GM19397 (cell line): Measurements from ENCODE around the gene LRRC45.
A peak's percentile ranks its signal among the peaks of the same experiment; 100 is the strongest.

Experiments used
- ATAC-seq: cut with Tn5 transposase; IDR thresholded peaks from one replicate; pipeline ENCODE4 v1.9.1; 2021; ENCODE audit warnings: mild to moderate bottlenecking, moderate library complexity; ENCODE audit not compliant: unreplicated experiment

Gene LRRC45

DNA sequence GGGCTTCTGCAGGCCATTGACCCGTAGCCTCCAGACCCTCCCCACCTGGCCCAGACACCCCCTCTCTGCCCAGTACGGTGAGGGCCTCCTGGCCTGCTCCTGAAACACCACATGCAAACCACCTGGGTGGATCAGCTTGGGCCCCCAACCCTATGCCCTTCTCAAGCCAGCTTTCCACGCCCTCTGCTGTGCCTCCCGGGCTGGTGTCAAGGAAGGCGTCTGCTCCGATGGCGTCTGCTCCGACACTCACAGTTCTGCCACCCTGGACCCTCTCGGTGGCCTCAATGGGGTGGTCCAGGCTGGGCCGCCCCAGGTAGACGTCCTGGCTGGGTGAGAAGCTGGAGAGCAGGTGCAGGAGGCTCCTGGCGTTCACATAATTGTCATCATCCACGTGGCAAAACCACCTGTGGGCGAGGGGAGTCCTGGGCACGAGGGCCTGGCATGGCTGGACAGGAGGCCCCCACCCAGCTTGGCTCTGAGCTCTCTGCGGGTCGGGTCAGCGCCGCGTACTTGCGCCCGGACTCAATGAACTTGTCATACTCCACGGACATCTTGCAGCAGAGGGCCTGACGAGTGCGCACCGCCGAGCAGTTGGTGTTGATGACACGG, 27.2 kb downstream of the LRRC45 start:
- no peak for ATAC-seq

DNA sequence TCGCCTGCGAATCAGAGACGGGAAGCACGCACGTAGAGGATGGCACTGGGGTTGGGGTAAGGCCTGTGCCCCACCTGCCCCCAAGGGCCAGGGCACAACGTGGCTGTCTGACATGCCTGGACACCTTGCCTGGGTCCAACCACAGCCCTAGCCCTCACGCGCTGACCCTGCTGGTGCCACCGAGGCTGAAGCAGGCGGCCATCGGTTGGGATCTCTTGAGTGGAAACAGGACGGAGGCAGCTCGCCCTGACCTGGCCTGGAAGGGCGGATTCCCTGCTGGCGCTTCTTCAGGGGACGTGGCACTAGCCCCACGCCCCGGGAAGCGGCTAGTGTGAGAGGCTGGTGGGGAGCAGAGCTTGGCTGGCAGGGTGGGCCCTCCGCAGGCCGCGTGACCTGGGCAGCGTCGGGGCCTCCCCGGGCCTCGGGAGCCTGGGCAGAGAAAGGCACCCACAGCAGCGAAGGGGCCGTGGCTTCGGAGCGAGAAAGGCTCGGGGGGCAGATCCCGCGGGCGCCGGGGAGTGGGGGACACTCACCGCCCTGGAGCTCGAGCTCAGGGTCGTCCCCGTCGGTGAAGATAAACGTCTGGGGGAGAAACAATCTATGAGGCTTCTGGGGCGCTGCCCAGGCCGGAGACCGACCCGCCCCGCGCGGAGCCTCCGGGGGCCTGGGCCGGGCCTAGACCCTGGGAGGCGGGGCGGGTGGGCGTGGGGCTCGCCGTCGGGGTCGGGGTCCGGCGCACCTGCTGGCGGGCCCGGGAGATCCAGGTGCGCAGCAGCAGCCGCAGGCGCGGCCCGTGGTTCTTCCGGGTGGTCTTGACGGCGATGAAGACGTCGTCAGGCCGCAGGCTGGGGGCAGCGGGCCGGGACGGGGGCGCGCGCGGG, 27.9 kb downstream of the LRRC45 start:
- ATAC-seq = peak; percentile 5

DNA sequence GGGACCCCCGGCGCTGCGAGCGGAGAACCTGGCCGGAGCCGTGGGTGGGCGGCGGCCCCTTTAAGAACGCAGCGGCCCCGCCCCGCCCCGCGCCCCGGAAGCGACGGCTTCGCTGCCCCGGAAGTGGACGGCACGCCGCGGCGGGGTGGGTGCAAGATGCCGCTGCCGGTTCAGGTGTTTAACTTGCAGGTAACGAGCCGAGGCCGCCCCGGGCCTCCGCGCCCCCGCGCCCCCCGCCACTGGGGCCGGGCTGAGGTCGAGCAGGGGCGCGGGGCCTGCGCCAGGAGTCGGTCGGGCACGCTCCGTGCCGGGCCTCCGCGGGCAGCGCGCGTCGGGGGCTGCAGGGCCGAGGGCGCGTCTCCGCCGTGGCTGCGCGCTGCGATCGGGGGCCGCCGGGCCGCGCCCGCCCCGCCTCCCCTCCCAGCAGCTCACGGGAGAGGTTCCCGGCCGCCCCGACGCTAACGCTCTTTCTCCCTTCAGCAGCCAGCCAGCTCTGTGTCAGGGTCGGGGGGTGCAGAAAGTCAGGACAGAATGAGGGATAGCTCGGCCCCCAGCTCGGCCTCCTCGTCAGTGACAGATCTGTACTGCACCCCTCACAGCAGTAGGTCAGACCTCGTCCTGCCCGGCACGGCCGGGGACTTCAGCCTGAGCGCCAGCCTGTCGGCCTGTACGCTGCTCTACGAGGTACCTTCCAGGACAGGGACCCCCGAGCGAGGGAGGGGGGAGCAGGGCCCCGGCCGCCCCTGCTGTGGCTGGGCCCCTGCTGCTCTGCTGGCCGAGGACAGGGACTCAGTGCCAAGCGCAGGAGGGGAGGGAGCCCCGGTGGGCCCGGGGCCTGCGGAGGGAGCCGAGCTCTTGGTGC, 28.9 kb downstream of the LRRC45 start, which contains the start of the genes GPS1 and RFNG:
Gene GPS1, plus strand, starts transcription at position 123 of the 862 bp plus-strand sequence. Its CDS starts 34 bp downstream, at position 157.
Gene RFNG, minus strand, starts transcription at position 36 of the 862 bp plus-strand sequence. CDS start 45 bp downstream, outside the sequence.
- peak; percentile 60 for ATAC-seq

DNA sequence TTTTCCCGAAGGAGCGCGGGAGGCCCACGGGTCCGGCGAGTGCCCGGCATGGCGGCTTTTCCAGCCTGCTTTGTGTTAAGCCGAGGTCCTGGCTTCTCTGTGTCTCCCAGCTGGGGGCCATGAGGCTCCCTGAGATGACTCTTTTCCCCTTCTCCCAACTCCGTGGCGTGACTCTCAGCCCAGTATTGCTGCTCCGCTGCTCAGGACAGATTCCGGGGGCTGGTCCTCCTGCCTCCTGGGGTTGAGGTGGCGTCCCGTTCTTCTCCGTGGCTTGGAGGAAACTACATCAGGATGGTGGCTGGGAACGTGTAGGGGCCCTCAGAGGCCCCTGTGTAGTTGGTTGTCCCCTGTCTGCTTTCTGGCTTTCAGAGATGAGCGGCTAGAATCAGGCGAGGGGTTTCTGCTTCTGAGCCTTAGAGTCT, 29.5 kb downstream of the LRRC45 start:
- ATAC-seq = no peak

DNA sequence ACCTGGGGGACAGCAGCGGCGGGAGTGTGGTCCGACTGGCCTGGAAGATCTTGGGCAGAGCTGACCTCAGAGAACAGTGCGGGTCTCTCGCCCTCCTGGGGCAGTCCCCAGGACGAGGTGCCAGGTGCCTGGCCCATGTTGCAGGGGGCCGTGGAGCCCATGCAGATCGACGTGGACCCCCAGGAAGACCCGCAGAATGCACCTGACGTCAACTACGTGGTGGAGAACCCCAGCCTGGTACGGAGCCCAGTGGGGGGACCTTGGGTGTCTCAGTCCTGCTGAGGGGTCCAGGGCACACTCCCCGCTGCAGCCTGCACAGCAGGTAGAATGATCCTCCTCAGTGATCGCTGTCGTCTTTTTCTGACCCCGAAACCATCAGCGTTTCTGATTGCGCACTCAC, 30.0 kb downstream of the LRRC45 start:
- no peak for ATAC-seq

DNA sequence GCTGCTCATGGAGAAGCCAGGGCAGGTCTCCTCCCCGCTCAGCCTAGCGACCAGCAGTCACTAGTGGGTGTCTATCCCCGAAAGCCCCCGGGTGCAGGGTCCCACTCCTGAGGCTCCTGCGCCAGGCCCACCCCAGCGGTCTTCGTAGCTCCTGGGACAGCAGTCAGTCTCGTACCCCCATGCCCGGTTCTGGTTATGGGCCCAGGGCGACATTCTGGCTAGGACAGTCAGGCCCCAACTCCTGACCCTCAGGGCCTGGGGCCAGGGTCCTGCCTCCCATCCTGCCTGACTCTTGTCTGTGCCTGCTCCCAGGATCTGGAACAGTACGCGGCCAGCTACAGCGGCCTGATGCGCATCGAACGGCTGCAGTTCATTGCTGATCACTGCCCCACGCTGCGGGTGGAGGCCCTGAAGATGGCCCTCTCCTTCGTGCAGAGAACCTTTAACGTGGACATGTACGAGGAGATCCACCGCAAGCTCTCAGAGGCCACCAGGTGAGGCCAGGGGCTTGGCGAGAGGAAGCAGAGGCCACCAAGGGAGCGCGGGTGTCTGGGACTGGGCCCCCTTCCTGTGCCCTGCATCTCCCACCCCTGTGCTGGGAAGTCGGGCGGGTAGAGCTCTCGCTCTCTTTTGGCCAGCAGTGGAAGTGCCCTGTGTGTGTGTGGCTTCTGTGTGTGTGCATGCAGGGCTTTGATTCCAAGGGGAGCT, 30.6 kb downstream of the LRRC45 start:
- ATAC-seq = no peak

DNA sequence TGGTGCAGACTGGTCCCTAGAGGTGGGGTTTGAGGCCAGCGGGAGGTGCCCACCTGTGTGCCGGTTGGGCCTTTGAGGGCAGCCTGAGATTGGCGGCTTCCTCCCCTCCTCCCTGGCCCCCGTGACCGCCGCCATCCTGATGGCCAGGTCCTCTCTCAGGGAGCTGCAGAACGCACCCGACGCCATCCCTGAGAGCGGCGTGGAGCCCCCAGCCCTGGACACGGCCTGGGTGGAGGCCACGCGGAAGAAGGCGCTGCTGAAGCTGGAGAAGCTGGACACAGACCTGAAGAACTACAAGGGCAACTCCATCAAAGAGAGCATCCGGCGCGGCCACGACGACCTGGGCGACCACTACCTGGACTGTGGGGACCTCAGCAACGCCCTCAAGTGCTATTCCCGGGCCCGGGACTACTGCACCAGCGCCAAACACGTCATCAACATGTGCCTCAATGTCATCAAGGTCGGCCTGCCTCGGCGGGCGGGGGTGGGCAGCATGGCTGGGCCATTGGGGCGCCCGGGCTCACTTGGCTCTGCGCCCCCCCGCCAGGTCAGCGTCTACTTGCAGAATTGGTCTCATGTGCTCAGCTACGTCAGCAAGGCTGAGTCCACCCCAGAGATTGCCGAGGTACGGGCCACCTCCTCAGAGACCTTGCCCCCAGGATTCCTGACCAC, 31.4 kb downstream of the LRRC45 start:
- ATAC-seq = no peak

DNA sequence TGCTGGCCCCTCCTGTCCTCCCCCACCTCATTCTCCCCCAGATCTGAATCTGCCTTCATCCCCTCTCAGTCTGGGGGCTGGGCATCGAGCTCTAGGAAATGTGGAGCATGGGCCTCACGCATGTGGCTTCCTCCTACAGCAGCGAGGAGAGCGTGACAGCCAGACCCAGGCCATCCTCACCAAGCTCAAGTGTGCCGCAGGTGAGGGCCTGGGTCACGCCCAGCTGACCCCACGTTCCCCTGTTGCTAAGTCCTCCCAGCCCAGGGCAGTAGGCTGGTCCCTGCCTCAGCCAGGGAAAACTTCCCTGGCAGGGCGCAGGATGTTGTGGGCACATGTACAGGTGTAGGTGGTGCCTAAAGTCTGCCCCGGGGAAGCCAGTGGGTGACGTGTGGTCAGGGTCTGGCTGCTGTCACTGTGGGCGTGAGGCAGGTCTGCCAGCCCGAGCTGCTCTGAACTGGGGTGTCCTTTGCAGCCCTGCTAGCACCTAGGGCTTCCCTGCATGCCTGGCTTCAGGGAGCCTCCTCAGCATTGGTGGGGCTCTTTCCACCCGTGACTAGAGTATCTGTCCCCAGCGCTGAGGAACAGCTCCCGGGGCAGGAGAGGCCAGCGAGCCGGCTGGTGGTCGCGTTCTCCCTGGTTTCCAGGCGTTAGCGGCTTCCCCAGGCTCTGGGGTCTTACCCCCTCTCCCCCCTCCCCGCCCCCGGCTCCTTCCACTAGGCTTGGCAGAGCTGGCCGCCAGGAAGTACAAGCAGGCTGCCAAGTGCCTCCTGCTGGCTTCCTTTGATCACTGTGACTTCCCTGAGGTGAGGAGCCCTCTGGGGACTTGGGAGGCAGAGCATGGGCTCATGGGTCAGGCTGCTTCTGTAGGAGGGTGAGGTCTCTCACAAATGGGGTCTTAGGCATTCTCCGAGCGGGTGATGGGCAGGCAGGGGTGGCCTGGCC, 32.2 kb downstream of the LRRC45 start:
- ATAC-seq = no peak

DNA sequence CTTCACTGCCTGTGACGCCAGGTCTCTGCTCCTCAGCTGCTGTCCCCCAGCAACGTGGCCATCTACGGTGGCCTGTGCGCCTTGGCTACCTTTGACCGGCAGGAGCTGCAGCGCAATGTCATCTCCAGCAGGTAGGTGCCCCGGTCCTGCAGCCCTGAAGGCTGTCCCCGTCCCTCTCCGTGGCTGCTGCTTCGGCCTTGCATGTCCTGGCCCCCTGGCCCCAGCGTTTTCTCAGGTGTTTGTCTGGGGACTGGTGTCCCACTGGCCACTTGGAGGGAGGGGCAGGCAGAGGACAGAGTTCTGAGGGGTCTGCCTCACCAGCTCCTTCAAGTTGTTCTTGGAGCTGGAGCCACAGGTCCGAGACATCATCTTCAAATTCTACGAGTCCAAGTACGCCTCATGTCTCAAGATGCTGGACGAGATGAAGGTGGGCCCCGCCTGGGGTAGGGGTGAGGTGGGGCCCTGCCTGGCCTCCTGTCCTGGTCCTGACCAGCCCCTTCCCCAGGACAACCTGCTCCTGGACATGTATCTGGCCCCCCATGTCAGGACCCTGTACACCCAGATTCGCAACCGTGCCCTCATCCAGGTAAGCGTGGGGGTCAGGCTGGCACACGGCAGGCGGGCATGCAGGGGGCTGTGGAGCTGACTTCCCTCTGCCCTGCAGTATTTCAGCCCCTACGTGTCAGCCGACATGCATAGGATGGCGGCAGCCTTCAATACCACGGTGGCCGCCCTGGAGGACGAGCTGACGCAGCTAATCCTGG, 33.0 kb downstream of the LRRC45 start:
- no peak for ATAC-seq

DNA sequence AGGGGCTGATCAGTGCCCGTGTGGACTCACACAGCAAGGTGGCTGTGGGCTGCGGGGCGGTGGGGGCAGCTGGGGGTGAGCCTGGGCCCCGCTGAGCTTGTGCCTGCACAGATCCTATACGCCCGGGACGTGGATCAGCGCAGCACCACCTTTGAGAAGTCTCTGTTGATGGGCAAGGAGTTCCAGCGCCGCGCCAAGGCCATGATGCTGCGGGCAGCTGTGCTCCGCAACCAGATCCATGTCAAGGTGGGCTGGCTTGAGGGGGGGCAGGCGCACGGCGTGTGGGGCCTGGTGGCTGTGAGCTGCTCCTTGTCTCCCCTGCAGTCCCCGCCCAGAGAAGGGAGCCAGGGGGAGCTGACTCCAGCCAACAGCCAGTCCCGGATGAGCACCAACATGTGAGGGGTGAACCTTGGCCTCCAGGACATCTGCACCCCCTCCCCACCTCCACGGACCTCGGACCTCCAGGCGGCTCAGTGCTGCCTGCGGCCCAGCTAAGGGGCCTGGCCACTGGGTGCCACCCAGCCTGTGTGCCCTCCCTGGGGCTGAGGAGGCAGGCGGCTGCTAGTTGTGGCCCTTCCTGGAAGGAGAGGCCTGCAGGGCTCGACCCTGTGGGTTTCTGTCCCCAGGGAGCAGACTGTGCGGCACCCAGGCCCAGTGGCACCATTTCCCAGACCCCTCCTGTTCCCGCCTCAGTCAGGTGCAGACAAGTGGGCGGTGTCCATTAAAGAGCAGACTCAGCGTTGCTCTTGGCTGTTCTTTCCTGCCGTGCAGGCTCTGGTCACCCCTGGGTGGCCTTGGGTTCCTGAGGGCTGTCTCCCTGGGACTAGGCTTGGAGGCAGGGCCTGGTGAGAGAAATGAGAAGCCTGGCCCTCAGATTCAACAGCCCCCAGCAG, 33.9 kb downstream of the LRRC45 start:
- ATAC-seq = no peak

DNA sequence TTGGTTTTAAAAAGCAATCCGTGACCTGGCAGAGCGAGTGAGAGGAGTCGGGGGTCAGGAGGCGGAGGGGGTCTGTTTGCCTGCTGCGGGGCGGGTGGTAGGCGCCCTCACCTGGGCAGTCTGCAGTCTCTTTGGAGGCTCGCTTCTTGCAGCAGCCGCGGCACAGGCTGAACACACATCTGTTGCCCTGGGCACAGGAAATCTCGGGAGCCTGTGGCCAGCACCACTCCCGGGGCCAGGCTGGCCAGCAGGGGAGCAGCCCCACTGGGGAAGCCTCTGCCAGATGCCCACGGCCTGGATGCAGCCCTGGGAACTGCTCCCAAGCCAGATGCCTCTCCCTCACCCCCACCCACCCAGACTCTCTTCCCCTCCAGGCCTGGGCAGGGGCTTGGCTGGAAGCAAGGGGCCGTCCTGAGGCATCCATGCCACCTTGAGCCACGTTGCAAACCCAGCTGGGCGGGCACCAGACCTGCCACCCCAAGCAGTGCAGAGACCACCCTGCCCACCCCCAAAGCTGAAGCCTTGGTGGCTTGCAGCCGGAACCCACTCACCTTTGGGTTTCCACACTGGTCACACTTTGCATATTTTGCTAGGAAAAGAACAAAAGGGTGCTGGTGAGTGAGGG, 35.2 kb downstream of the LRRC45 start:
- ATAC-seq = no peak

DNA sequence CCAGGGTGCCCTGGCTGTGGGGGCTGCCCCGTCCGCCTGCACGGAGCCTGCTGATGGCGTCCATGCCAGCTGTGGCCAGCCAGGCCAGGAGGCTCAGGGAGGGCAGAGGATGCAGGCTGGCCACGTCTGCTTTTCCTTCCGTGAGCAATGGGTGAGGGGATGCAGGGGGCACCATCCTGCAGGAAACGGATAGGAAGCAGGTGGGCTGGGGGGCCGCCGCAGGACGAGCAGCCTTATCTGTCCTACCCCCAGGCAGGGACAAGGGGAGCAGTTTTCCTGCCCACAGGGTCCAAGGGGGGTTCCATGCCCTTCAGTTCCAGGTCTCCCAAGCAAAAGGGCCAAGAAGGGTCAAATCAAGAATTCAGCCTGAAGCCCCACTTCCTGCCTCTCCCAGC, 35.7 kb downstream of the LRRC45 start:
- no peak for ATAC-seq

DNA sequence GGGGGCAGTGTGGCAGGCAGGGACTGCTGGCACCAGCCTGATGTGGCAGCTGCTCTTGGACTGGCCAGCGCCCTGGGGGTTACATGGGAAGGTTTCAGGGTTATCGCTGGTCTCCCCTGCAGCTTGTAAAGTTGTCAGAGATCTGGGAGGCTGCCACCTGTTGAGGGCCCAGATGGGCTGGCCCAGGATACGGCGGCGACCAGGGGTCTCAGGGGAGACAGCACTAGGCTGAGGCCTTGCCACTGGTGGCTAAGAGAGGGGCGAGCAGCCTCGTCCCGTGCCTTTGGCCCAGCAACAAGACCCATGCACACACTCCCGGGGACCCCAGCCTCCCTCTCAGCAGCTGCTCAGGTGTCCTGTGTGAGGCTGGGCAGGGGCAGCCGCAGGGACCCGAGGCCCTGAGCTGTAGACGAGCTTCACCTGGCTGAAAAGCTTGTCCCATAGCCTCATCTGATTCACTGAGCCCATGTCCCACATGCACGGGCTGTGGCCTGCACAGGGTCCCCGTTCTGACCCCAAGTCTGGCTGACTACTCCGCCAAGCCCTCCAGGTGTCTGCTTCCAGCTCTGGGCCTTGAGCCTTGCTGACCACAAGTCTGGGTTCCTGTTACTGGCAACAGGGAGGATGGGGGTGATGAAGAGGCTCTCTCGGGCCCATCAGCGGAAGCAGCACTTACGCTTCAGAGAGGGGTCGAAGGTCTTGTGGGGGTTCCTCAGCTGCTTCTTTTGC, 36.3 kb downstream of the LRRC45 start:
- ATAC-seq = no peak

DNA sequence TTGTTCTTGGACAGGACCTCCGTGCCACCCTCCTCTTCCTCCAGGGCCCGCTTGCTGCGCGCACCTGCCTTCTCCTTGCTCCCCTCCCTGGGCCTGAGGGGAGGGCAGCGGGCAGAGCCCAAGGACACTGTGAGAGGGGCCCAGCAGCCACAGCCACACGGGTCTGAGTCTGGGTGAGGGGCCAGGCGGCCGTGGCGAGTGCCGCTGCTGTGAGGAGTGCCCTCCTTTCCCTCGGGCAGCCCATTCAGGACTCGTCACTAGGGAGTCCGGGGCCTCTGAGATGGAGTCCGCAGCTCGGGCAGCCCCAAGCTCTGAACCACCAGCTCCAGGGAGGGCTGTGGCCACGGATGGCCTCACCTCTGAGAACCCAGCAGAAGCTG, 36.9 kb downstream of the LRRC45 start:
- ATAC-seq = no peak

DNA sequence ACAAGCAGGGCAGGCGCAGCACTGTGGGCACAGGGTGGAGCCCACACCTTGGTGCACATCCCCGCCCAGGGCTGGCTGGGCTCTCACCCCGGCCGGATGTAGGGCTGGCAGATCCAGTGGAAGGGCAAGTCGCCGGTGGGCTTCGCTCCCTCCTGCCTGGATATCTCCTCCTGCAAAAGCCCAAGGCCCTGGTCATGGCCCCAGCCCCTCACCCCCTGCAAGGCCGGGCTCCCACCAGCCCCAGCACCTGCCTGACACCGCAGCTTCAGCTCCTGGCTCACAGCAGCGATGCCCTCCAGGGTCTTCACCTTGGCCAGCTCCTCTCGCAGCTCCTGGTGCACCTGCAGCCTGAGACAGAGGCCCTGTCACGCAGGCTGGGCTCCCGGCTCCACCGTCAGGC, 37.5 kb downstream of the LRRC45 start:
- ATAC-seq = no peak
